ENCODE measurements around the gene SNRNP27. TPM values are rescaled to one million over a fixed set of nuclear protein-coding genes. Genes with fewer than 3 reads are reported as not detected.
A peak's percentile ranks its signal among the peaks of the same experiment; 100 is the strongest.
"Not testable (repeated sequence)": the region's sequence is repeated elsewhere in the genome, so short reads cannot be mapped to it uniquely, and the experiment has no call there.

Gene SNRNP27
- 40.5 TPM for total RNA-seq

- peak; percentile 79 for DNase-seq
These were observed at the start of gene SNRNP27 for GRCh38 chr2:69893684-69894551. Gene SNRNP27 (plus strand): TSS chr2:69893956. CDS start chr2:69893985, 29 bp downstream.

GRCh38 chr2:69843993-69844392 lies 49.8 kb upstream of the SNRNP27 start:
- DNase-seq = no peak

GRCh38 chr2:69844560-69844959 lies 49.2 kb upstream of the SNRNP27 start:
- DNase-seq = no peak

- DNase-seq = no peak
These were observed 47.3 kb upstream of the SNRNP27 start for GRCh38 chr2:69846182-69847067.

- DNase-seq = no peak
These were observed 46.5 kb upstream of the SNRNP27 start for GRCh38 chr2:69847068-69847828.

- no peak for DNase-seq
These were observed 45.5 kb upstream of the SNRNP27 start for GRCh38 chr2:69848186-69848790.

- DNase-seq = no peak
These were observed 35.5 kb upstream of the SNRNP27 start for GRCh38 chr2:69858261-69858660.

- no peak for DNase-seq
These were observed 30.5 kb upstream of the SNRNP27 start for GRCh38 chr2:69863298-69863697.

GRCh38 chr2:69888451-69888850 lies 5.3 kb upstream of the SNRNP27 start:
- no peak for DNase-seq

GRCh38 chr2:69889302-69889701 lies 4.5 kb upstream of the SNRNP27 start:
- DNase-seq = no peak

- no peak for DNase-seq
These were observed 2.9 kb upstream of the SNRNP27 start for GRCh38 chr2:69890881-69891280.

GRCh38 chr2:69892838-69893424 lies 825 bp upstream of the SNRNP27 start:
- DNase-seq = not testable (repeated sequence)

- DNase-seq = not testable (repeated sequence)
These were observed 981 bp downstream of the SNRNP27 start for GRCh38 chr2:69894737-69895136.

- DNase-seq = no peak
These were observed 8.6 kb downstream of the SNRNP27 start for GRCh38 chr2:69902213-69902922.

GRCh38 chr2:69907216-69907615 lies 13.5 kb downstream of the SNRNP27 start:
- no peak for DNase-seq

- peak; percentile 62 for DNase-seq
These were observed 18.3 kb downstream of the SNRNP27 start for GRCh38 chr2:69911985-69912563.

- peak; percentile 100 for DNase-seq
These were observed 20.6 kb downstream of the SNRNP27 start for GRCh38 chr2:69914164-69914949.

- DNase-seq = no peak
These were observed 21.5 kb downstream of the SNRNP27 start, which contains the start of gene MXD1 for GRCh38 chr2:69914950-69915945. Gene MXD1 (plus strand): TSS chr2:69915109. CDS start chr2:69915331, 222 bp downstream.
